KBM-7 (cell line): ENCODE measurements around the gene BCAN.

ENCODE experiments used
- DNase-seq: peaks from one replicate; pipeline ENCODE4 v3.0.0-alpha.2; 2015
- in situ Hi-C: fragments of 300-500 bp; cut with MboI; formaldehyde crosslinking; loops from 2 replicates; pipeline ENCODE4 v1.14.3; 2020; ENCODE audit warnings: low sequenced_read_pairs, low pct_unique_long_range_greater_than_20kb, mixed read lengths

The BCAN gene

GRCh38 chr1:156656806-156657740 is 15.2 kb downstream of the BCAN start:
- DNase-seq = peak; percentile 55
- in situ Hi-C loops = no loop called here

- in situ Hi-C loops = no loop called here
- DNase-seq = no peak
Measured at GRCh38 chr1:156657741-156658319, 15.9 kb downstream of the BCAN start.

DNA sequence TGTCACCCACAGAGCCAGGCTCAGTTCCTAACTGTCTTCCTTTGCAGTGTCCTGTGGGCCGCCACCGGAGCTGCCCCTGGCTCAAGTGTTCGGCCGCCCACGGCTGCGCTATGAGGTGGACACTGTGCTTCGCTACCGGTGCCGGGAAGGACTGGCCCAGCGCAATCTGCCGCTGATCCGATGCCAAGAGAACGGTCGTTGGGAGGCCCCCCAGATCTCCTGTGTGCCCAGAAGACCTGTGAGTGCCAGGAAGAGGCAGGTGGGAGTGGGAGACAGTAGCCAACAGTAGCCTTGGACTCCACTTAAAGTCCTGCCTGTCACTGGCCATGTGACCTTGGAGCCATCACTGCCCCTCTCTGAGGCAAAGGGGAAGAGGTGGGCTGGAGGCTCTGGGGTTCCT is 16.6 kb downstream of the BCAN start:
- DNase-seq = no peak
- in situ Hi-C loops = no loop called here

- in situ Hi-C loops = no loop called here
- DNase-seq = no peak
Measured at GRCh38 chr1:156658945-156659574, 17.1 kb downstream of the BCAN start.

GRCh38 chr1:156659661-156659987 is 17.7 kb downstream of the BCAN start:
- in situ Hi-C loops = no loop called here
- no peak for DNase-seq

DNA sequence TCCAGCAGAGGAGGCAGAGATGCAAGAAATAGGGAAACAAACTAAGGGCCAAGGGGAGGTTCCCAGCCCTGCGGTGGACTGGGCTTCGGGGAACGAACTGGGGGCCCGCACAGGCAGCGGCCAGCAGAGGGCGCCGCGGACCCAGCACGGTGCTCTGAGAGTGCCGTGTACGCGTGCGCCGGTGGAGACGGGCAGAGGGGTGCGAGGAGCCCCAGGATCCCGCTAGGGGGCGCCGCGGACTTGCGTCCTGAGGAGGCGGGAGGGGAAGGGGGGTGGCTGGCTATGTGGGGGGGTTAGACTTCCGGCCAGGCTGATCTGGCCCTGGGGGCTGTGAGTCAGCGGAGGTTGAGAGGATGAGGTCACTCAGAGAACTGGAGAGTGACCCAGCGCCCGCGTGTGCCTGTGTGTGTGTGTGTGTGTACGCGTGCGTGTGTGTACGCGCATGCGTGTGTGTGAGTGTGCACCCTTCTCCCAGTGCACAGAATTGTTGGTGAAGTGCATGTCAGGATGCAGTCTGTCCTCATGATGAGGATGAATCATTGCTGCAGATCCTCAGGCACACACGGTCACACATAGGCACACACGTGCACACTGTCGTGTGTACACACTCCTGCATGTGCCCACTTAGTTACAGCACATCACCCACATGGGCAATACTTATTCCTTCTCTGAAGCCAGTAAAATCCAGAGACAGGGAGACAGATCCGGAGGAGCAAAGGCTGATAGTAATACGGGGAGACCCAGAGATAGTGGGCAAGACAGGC is 18.3 kb downstream of the BCAN start:
- in situ Hi-C loops = no loop called here
- peak; percentile 96 for DNase-seq

DNA sequence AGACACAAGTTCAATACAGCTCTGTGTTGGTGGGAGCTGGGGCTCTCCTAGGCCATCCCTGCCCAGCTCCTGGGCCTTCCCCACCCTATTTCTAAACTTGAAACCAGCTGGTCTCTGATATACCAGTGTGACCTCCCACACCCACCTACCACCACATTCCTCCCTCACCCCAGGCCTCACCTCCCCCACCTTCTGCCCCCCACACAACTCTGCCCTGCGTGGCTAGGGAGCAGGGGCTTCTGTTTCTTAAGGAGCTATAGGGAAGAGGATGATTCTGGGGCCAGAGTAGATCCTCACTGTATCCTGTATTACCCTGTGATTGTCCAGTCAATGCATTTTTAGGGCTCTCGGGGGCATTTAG is 18.8 kb downstream of the BCAN start:
- in situ Hi-C loops = no loop called here
- no peak for DNase-seq

GRCh38 chr1:156662005-156662799 is 20.3 kb downstream of the BCAN start:
- in situ Hi-C loops = no loop called here
- no peak for DNase-seq

GRCh38 chr1:156662800-156663055 is 20.8 kb downstream of the BCAN start:
- in situ Hi-C loops = no loop called here
- DNase-seq = no peak

DNA sequence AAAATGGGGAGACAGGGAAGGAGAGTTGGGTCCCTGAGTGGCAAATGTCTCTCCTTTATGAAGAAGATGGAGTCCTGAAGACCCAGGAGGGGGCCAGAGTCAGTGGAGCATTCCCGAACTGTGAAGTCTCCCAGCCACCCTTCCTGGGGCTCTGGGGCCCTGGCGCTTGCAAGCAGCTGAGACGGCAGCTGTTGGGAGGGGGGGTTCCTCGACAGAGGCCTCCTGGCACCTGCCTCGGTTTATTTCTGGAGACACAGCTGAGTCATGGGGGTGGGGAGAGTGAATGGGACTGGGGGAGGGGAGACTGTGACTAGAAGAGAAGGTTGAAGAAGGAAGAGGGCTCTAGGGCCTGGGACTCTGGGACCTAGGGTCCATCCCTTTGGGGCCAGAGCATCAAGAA is 21.3 kb downstream of the BCAN start:
- in situ Hi-C loops = no loop called here
- no peak for DNase-seq

GRCh38 chr1:156664046-156664766 is 22.3 kb downstream of the BCAN start:
- no peak for DNase-seq
- in situ Hi-C loops = no loop called here

DNA sequence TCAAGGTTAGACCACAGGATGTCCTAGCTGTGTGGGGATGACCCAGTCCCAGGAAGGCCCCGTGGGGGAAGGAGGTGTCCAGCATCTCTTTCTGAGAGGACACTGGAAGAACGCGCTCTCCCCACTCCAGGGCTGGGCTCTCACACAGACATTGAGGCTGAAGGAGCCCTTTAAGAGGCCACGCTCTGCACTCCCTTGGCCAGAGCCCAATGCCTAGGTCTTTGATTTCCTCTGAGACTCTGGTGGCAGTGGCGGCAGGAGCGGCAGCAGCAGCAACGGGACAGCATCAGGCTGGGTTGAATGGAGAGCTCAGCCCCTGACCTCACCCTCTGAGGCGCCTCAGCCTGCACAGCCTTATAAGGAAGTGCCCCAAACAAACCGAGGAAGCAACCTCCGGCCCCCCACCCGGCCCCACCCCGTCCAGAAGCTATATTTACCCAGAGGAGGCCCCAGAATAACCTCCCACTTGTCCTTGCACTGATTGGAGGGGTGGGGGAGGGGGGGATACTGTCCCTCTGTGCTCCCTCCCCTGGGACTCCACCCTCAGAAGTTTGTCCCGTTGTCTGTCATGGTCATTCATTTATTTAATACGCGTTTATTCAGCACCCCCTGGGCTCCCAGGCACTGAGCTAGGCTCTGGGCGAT is 23.0 kb downstream of the BCAN start:
- in situ Hi-C loops = no loop called here
- peak; percentile 32 for DNase-seq

GRCh38 chr1:156665539-156665938 is 23.6 kb downstream of the BCAN start:
- in situ Hi-C loops = no loop called here

DNA sequence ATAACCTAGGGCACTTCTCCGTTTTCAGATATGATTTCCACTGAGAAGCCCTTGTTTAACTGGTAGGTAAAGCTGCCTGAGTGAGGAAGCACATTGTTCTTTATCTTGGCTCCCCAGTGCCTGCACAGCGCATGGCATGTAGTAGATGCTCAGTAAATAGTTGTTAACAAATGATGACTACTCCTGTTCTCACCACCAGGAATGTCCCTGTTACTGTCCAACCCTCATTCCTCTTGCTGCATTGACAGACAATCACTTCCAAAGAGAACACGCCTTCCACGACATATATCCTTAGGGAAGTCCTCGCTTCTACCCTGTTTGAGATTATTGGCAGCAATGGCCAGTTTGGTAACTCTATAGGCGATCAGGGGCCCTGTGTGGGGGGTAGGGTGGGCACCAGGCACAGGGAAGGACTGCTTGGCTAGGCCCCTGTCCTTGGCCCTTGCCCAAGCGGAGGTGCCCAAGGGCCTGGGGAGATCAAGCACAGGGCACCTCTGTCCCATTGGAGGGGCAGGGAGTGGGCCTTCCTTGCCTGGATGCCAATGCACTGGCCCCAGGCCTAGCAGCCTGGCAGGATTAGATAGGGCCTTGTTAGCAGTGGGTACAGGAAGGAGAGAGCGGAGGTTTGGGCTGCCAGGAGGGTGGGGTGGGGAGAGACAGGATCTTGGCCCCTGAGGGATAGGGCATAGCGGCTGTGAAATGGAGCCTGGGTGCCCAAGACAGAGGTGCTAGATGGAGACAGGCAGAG is 25.1 kb downstream of the BCAN start:
- in situ Hi-C loops = no loop called here
- DNase-seq = no peak

More at GRCh38 chr1:156665539-156665938, 23.6 kb downstream of the BCAN start:
- no peak for DNase-seq

GRCh38 chr1:156667610-156667967 is 25.7 kb downstream of the BCAN start:
- in situ Hi-C loops = no loop called here
- DNase-seq = no peak

- in situ Hi-C loops = no loop called here
- no peak for DNase-seq
Measured at GRCh38 chr1:156667968-156668709, 26.2 kb downstream of the BCAN start.
